CD4-positive, alpha-beta T cell (primary cell): ENCODE measurements around the gene SRPK2. TPM values are rescaled to one million over a fixed set of nuclear protein-coding genes. Genes with fewer than 3 reads are reported as not detected.

Source experiments
- ATAC-seq: fragments of 200-7000 bp; cut with Tn5 transposase; one replicate; pipeline ENCODE4 v1.10.0; 2022; ENCODE audit warnings: mild to moderate bottlenecking; ENCODE audit not compliant: poor library complexity
- CTCF ChIA-PET: fragments of 350-600 bp; sonication (Branson Sonifier 250); formaldehyde crosslinking; loops from one replicate; lab custom pipeline; 2021; ENCODE audit warnings: antibody characterized with exemption, inconsistent platforms; lab: Charles Lee
- POLR2A ChIA-PET: fragments of 350-600 bp; sonication (Branson Sonifier 250); formaldehyde crosslinking; loops from one replicate; lab custom pipeline; 2021; ENCODE audit warnings: antibody characterized with exemption, inconsistent platforms; lab: Charles Lee
- DNase-seq, 14 experiments: peaks; one replicate each; pipeline ENCODE4 v3.0.0-alpha.2; 2013 to 2020; ENCODE audit warnings: mixed read lengths in 2 of 14
- H3K27ac ChIP-seq, 2 donors: one replicate each; pipeline versions ENCODE4 v1.5.1 to v1.7.0; 2013; ENCODE audit warnings: low read length in 2 of 2, low read depth in 1 of 2, mild to moderate bottlenecking in 1 of 2
- H3K27me3 ChIP-seq, 2 experiments: 1 replicate in 1 of 2; 2 replicates in 1 of 2; pipeline versions ENCODE4 v1.6.1 to v1.7.0; 2013; ENCODE audit warnings: low read length in 2 of 2, control low read depth in 1 of 2, mild to moderate bottlenecking in 1 of 2, moderate library complexity in 1 of 2; ENCODE audit not compliant: insufficient read depth in 2 of 2, control insufficient read depth in 1 of 2
- H3K36me3 ChIP-seq: one replicate; pipeline ENCODE4 v1.6.1; 2013; ENCODE audit warnings: low read length, control low read depth; ENCODE audit not compliant: insufficient read depth
- H3K4me1 ChIP-seq: one replicate; pipeline ENCODE4 v1.6.1; 2013; ENCODE audit warnings: low read length, control low read depth; ENCODE audit not compliant: insufficient read depth
- H3K4me3 ChIP-seq: one replicate; pipeline ENCODE4 v1.5.1; 2013; ENCODE audit warnings: mild to moderate bottlenecking, low read length, moderate library complexity
- H3K9me3 ChIP-seq, 2 experiments: 1 replicate in 1 of 2; 2 replicates in 1 of 2; pipeline versions ENCODE4 v1.6.1 to v1.7.0; 2013; ENCODE audit warnings: low read length in 2 of 2, mild to moderate bottlenecking in 2 of 2, control low read depth in 1 of 2, moderate library complexity in 1 of 2; ENCODE audit not compliant: control insufficient read depth in 1 of 2, insufficient read depth in 1 of 2
- H3K27ac Mint-ChIP-seq: one replicate; pipeline ENCODE4 v1.8.0; 2020; ENCODE audit warnings: mixed read lengths
- H3K27me3 Mint-ChIP-seq: one replicate; pipeline ENCODE4 v1.8.0; 2021; ENCODE audit warnings: mixed read lengths
- H3K36me3 Mint-ChIP-seq: one replicate; pipeline ENCODE4 v1.8.0; 2021; ENCODE audit warnings: low read depth, mixed read lengths
- H3K4me1 Mint-ChIP-seq: one replicate; pipeline ENCODE4 v1.8.0; 2021; ENCODE audit warnings: low read depth, mixed read lengths
- H3K4me3 Mint-ChIP-seq: one replicate; pipeline ENCODE4 v1.8.0; 2020; ENCODE audit warnings: mild to moderate bottlenecking, mixed read lengths
- H3K9me3 Mint-ChIP-seq: one replicate; pipeline ENCODE4 v1.8.0; 2020; ENCODE audit warnings: mixed read lengths
- intact Hi-C, 2 experiments: fragments of 100-400 bp; cut with DNase I in 1 of 2; cut with micrococcal nuclease in 1 of 2; formaldehyde crosslinking; loops; one replicate each; pipeline versions ENCODE4 v1.15.1 to v1.9.0; 2023 to 2025; cut with DNase I, micrococcal nuclease
- total RNA-seq, 174 experiments: library from RNA in 2 of 174; stranded (reverse) in 2 of 174; gene quantifications; one replicate each; pipeline ENCODE4 v1.2.3 and lab custom pipeline; 2021 to 2026
- TF ChIP-seq, protein P1 (sequence below): fragments of 200-600 bp; IDR thresholded peaks from one replicate; pipeline ENCODE4 v1.8.0; 2022; ENCODE audit warnings: antibody characterized with exemption, mild to moderate bottlenecking

SRPK2 gene
- total RNA-seq, 2 experiments from 2014 or later, result 39.9 to 40.9 TPM

GRCh38 chr7:105118612-105119600, 269.8 kb downstream of the SRPK2 start:
- intact Hi-C loops, result no loop called here
- ATAC-seq (no peak), DNase-seq (no peak)
- POLR2A ChIA-PET, result interaction anchor here (1.0 to 1.6 kb wide), 2 partner anchors 13 to 102 kb away, joined by 4 read pairs; no protein-coding TSS in a partner anchor
- Histone ChIP-seq H3K36me3 (peaks cover 56% of the 10 kb centered on the region), H3K27ac (peak overlapping the region in 1 of 2 donors; percentile 30), H3K4me3 (no peak overlapping the region), H3K4me1 (peaks cover 4% of the 10 kb centered on the region), H3K27me3 (no peaks in the 10 kb centered on the region), H3K9me3 (no peaks in the 10 kb centered on the region)
- CTCF ChIA-PET, result interaction anchor here (0.6 to 1.1 kb wide), 2 partner anchors 10 to 174 kb away, joined by 3 read pairs; no protein-coding TSS in a partner anchor
- H3K4me1 Mint-ChIP-seq, result peaks cover 37% of the 10 kb centered on the region
- no peaks in the 10 kb centered on the region for H3K9me3 Mint-ChIP-seq
- peak overlapping the region; percentile 78 for H3K27ac Mint-ChIP-seq
- no peak overlapping the region for H3K4me3 Mint-ChIP-seq
- TF ChIP-seq, protein P1, sequence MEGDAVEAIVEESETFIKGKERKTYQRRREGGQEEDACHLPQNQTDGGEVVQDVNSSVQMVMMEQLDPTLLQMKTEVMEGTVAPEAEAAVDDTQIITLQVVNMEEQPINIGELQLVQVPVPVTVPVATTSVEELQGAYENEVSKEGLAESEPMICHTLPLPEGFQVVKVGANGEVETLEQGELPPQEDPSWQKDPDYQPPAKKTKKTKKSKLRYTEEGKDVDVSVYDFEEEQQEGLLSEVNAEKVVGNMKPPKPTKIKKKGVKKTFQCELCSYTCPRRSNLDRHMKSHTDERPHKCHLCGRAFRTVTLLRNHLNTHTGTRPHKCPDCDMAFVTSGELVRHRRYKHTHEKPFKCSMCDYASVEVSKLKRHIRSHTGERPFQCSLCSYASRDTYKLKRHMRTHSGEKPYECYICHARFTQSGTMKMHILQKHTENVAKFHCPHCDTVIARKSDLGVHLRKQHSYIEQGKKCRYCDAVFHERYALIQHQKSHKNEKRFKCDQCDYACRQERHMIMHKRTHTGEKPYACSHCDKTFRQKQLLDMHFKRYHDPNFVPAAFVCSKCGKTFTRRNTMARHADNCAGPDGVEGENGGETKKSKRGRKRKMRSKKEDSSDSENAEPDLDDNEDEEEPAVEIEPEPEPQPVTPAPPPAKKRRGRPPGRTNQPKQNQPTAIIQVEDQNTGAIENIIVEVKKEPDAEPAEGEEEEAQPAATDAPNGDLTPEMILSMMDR, result no peak
- no peaks in the 10 kb centered on the region for H3K27me3 Mint-ChIP-seq
- peaks cover 93% of the 10 kb centered on the region for H3K36me3 Mint-ChIP-seq

DNA sequence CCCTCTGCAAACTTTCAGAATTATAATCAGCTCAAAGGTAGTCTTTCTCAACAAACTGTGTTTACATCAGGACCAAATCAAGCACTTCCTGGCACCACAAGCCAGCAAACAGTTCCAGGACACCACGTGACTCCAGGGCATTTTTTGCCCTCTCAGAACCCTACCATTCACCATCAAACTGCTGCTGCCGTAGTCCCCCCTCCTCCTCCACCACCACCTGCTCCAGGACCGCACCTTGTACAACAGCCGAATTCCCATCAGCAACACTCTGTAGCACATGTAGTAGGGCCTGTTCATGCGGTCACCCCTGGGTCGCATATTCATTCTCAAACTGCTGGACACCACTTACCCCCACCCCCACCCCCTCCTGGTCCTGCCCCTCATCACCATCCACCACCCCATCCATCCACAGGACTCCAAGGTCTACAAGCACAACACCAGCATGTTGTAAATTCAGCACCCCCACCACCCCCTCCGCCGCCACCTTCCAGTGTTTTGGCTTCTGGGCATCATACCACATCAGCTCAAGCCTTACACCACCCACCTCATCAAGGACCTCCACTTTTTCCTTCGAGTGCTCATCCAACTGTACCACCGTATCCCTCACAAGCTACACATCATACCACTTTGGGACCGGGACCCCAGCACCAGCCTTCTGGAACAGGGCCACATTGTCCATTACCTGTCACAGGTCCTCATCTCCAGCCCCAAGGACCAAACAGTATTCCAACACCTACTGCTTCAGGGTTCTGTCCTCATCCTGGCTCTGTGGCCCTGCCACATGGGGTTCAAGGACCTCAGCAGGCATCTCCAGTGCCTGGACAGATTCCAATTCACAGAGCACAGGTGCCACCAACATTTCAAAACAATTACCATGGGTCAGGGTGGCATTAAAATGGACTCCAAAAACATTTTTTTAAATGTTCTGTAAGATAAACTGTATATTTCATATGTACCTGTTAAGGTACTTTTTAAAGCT, 276.0 kb downstream of the SRPK2 start:
- Histone ChIP-seq H3K36me3 (peaks cover 92% of the 10 kb centered on the region), H3K27me3 (no peaks in the 10 kb centered on the region), H3K4me1 (no peaks in the 10 kb centered on the region), H3K4me3 (no peak overlapping the region), H3K27ac (no peak overlapping the region), H3K9me3 (no peaks in the 10 kb centered on the region)
- ChIA-PET CTCF (interaction anchor here (0.5 kb wide), 1 partner anchor 225 kb away, joined by 3 read pairs; no protein-coding TSS in a partner anchor), POLR2A (interaction anchor here (1.2 kb wide), 1 partner anchor 10 kb away, joined by 5 read pairs; no protein-coding TSS in a partner anchor)
- intact Hi-C loops, result no loop called here
- Mint-ChIP-seq H3K36me3 (peaks cover 99% of the 10 kb centered on the region), H3K4me3 (no peak overlapping the region), H3K4me1 (peaks cover 19% of the 10 kb centered on the region), H3K27me3 (no peaks in the 10 kb centered on the region), H3K9me3 (no peaks in the 10 kb centered on the region), H3K27ac (peak overlapping the region; percentile 31)
- ATAC-seq, result no peak
- TF ChIP-seq, protein P1, result no peak
- DNase-seq, result no peak

DNA sequence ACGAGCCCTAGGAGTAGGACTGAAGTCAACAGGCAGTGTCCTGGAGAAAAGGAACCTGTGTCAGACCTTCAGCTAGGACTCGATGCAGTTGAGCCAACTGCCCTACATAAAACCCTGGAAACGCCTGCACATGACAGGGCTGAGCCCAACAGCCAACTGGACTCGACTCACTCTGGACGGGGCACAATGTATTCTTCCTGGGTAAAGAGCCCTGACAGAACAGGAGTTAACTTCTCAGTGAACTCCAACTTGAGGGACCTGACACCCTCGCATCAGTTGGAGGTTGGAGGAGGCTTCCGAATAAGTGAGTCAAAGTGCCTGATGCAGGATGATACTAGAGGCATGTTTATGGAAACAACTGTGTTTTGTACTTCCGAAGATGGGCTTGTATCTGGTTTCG, 281.3 kb downstream of the SRPK2 start:
- Mint-ChIP-seq H3K4me3 (no peak overlapping the region), H3K4me1 (peaks cover 36% of the 10 kb centered on the region), H3K27me3 (no peaks in the 10 kb centered on the region), H3K36me3 (peaks cover 96% of the 10 kb centered on the region), H3K9me3 (no peaks in the 10 kb centered on the region), H3K27ac (no peak overlapping the region)
- TF ChIP-seq, protein P1, result no peak
- POLR2A ChIA-PET, result no interaction called here
- intact Hi-C loops, result loop anchor here in 1 of 2 experiments (2.0 kb wide), 1 partner anchor 37 kb away; no protein-coding TSS in a partner anchor
- no peak for ATAC-seq
- Histone ChIP-seq H3K27me3 (no peaks in the 10 kb centered on the region), H3K4me3 (no peak overlapping the region), H3K4me1 (peaks cover 3% of the 10 kb centered on the region), H3K9me3 (no peaks in the 10 kb centered on the region), H3K27ac (no peak overlapping the region), H3K36me3 (peaks cover 95% of the 10 kb centered on the region)
- CTCF ChIA-PET, result no interaction called here
- DNase-seq, result no peak
